ENCODE measurements around the gene A2M.

Gene A2M

GRCh38 chr12:9096563-9097176, 19.0 kb downstream of the A2M start:
- no peak for TF ChIP-seq EZH2phosphoT487 (IDR thresholded peaks at IDR 0.05; ENCODE audit: low read length)
- Histone ChIP-seq H3K27ac (ENCODE audit: low read length) (no peak overlapping the region), H3K9ac (ENCODE audit: low read length) (no peak overlapping the region), H3F3A (ENCODE audit: insufficient read depth, low read length) (no peaks in the 10 kb centered on the region), H3K4me2 (ENCODE audit: low read depth, low read length) (no peak overlapping the region), H3K9me2 (replicated peaks; ENCODE audit: insufficient read depth, low read length) (no peaks in the 10 kb centered on the region), H4K20me1 (ENCODE audit: insufficient read depth, low read length) (no peaks in the 10 kb centered on the region), H3K4me1 (ENCODE audit: low read length) (no peaks in the 10 kb centered on the region), H2AFZ (ENCODE audit: low read length) (no peak overlapping the region), H3K9me3 (replicated peaks; ENCODE audit: insufficient read depth, low read length) (no peaks in the 10 kb centered on the region), H3K79me2 (ENCODE audit: low read length) (no peaks in the 10 kb centered on the region), H3K36me3 (replicated peaks; ENCODE audit: insufficient read depth, low read length) (no peaks in the 10 kb centered on the region), H3K27me3 (replicated peaks; ENCODE audit: insufficient read depth, low read length) (no peaks in the 10 kb centered on the region), H3K4me3 (ENCODE audit: low read length) (no peak overlapping the region)
- no peak for DNase-seq

GRCh38 chr12:9095322-9095721, 20.4 kb downstream of the A2M start:
- H3K36me3 ChIP-seq (replicated peaks; ENCODE audit: insufficient read depth, low read length): no peaks in the 10 kb centered on the region
- H2AFZ ChIP-seq (ENCODE audit: low read length): no peak overlapping the region
- H3F3A ChIP-seq (ENCODE audit: insufficient read depth, low read length): no peaks in the 10 kb centered on the region
- H3K27me3 ChIP-seq (replicated peaks; ENCODE audit: insufficient read depth, low read length): no peaks in the 10 kb centered on the region
- no peak overlapping the region for H3K9ac ChIP-seq (ENCODE audit: low read length)
- TF ChIP-seq EZH2 (optimal IDR thresholded peaks at IDR 0.05; ENCODE audit: low read depth, low read length) (no peak), EZH2phosphoT487 (IDR thresholded peaks at IDR 0.05; ENCODE audit: low read length) (no peak), CTCF (IDR thresholded peaks at IDR 0.05; ENCODE audit: low read length) (no peak)
- H3K4me3 ChIP-seq (ENCODE audit: low read length): no peak overlapping the region
- H3K9me2 ChIP-seq (replicated peaks; ENCODE audit: insufficient read depth, low read length): no peaks in the 10 kb centered on the region
- H3K4me2 ChIP-seq (ENCODE audit: low read depth, low read length): no peak overlapping the region
- no peak for DNase-seq
- H3K27ac ChIP-seq (ENCODE audit: low read length): no peak overlapping the region
- no peaks in the 10 kb centered on the region for H3K9me3 ChIP-seq (replicated peaks; ENCODE audit: insufficient read depth, low read length)
- no peaks in the 10 kb centered on the region for H4K20me1 ChIP-seq (ENCODE audit: insufficient read depth, low read length)
- no peaks in the 10 kb centered on the region for H3K4me1 ChIP-seq (ENCODE audit: low read length)
- H3K79me2 ChIP-seq (ENCODE audit: low read length): no peaks in the 10 kb centered on the region

GRCh38 chr12:9094512-9095206, 21.1 kb downstream of the A2M start:
- H3K27ac ChIP-seq (ENCODE audit: low read length): no peak overlapping the region
- H3K9ac ChIP-seq (ENCODE audit: low read length): no peak overlapping the region
- no peaks in the 10 kb centered on the region for H3K27me3 ChIP-seq (replicated peaks; ENCODE audit: insufficient read depth, low read length)
- no peaks in the 10 kb centered on the region for H3K9me2 ChIP-seq (replicated peaks; ENCODE audit: insufficient read depth, low read length)
- no peak overlapping the region for H2AFZ ChIP-seq (ENCODE audit: low read length)
- H3K4me1 ChIP-seq (ENCODE audit: low read length): no peaks in the 10 kb centered on the region
- no peaks in the 10 kb centered on the region for H3K9me3 ChIP-seq (replicated peaks; ENCODE audit: insufficient read depth, low read length)
- no peak for TF ChIP-seq CTCF (IDR thresholded peaks at IDR 0.05; ENCODE audit: low read length)
- TF ChIP-seq EZH2 (optimal IDR thresholded peaks at IDR 0.05; ENCODE audit: low read depth, low read length): no peak
- TF ChIP-seq EZH2phosphoT487 (IDR thresholded peaks at IDR 0.05; ENCODE audit: low read length): no peak
- H3K79me2 ChIP-seq (ENCODE audit: low read length): no peaks in the 10 kb centered on the region
- H3K4me3 ChIP-seq (ENCODE audit: low read length): no peak overlapping the region
- H3F3A ChIP-seq (ENCODE audit: insufficient read depth, low read length): no peaks in the 10 kb centered on the region
- no peaks in the 10 kb centered on the region for H4K20me1 ChIP-seq (ENCODE audit: insufficient read depth, low read length)
- H3K4me2 ChIP-seq (ENCODE audit: low read depth, low read length): no peak overlapping the region
- H3K36me3 ChIP-seq (replicated peaks; ENCODE audit: insufficient read depth, low read length): no peaks in the 10 kb centered on the region
- DNase-seq: no peak
